Ishikawa (cell line): ENCODE data around the gene SDC4.

Experiments used
- CREB1 ChIP-seq: IDR thresholded peaks from 2 replicates; pipeline ENCODE4 v1.6.1; 2012; ENCODE audit warnings: low read depth
- EGR1 ChIP-seq: IDR thresholded peaks from 2 replicates; pipeline ENCODE4 v1.6.1; 2012
- EP300 ChIP-seq: IDR thresholded peaks from 2 replicates; pipeline ENCODE4 v1.6.1; 2012; ENCODE audit warnings: borderline replicate concordance
- NFIC ChIP-seq: IDR thresholded peaks from 2 replicates; pipeline ENCODE4 v1.6.1; 2012
- RAD21 ChIP-seq: IDR thresholded peaks from 2 replicates; pipeline ENCODE4 v1.6.1; 2012; ENCODE audit warnings: low read depth
- TAF1 ChIP-seq: IDR thresholded peaks from 2 replicates; pipeline ENCODE4 v1.6.1; 2012; ENCODE audit warnings: low read depth, mild to moderate bottlenecking
- TEAD4 ChIP-seq: IDR thresholded peaks from 2 replicates; pipeline ENCODE4 v1.6.1; 2012
- ZBTB7A ChIP-seq: IDR thresholded peaks from 2 replicates; pipeline ENCODE4 v1.6.1; 2012; ENCODE audit warnings: low read depth
- TF ChIP-seq, protein P1 (sequence below): IDR thresholded peaks from 2 replicates; pipeline ENCODE4 v1.6.1; 2012; ENCODE audit warnings: low read depth, mild to moderate bottlenecking
- TF ChIP-seq, protein P2 (sequence below): IDR thresholded peaks from 2 replicates; pipeline ENCODE4 v1.6.1; 2012

DNA sequence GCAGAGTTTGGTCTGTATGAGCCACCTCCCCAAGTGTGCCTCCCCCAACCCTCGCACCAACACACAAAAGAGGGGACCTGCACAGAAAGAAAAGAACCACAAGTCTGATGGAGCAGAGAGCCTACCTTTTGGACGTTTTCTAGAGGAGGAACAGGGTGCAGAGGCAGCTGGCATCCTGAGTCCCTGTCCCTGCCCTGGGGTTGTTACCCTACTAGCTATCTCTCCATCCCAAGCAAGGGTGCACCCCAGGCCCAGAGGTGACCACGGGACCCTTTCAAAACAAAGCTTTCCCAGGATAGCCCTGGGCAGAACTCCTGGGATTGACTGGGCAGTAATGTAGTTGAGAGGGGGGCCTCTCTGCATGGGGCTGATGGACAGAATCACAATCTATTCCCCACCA is 30.4 kb downstream of the SDC4 start:
- TF ChIP-seq NFIC, result no peak
- TF ChIP-seq, protein P1, sequence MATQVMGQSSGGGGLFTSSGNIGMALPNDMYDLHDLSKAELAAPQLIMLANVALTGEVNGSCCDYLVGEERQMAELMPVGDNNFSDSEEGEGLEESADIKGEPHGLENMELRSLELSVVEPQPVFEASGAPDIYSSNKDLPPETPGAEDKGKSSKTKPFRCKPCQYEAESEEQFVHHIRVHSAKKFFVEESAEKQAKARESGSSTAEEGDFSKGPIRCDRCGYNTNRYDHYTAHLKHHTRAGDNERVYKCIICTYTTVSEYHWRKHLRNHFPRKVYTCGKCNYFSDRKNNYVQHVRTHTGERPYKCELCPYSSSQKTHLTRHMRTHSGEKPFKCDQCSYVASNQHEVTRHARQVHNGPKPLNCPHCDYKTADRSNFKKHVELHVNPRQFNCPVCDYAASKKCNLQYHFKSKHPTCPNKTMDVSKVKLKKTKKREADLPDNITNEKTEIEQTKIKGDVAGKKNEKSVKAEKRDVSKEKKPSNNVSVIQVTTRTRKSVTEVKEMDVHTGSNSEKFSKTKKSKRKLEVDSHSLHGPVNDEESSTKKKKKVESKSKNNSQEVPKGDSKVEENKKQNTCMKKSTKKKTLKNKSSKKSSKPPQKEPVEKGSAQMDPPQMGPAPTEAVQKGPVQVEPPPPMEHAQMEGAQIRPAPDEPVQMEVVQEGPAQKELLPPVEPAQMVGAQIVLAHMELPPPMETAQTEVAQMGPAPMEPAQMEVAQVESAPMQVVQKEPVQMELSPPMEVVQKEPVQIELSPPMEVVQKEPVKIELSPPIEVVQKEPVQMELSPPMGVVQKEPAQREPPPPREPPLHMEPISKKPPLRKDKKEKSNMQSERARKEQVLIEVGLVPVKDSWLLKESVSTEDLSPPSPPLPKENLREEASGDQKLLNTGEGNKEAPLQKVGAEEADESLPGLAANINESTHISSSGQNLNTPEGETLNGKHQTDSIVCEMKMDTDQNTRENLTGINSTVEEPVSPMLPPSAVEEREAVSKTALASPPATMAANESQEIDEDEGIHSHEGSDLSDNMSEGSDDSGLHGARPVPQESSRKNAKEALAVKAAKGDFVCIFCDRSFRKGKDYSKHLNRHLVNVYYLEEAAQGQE, result no peak
- no peak for TF ChIP-seq RAD21
- TF ChIP-seq EP300, result no peak
- TF ChIP-seq TAF1, result no peak
- TF ChIP-seq CREB1, result no peak
- TF ChIP-seq ZBTB7A, result no peak
- no peak for TF ChIP-seq TEAD4
- TF ChIP-seq, protein P2, sequence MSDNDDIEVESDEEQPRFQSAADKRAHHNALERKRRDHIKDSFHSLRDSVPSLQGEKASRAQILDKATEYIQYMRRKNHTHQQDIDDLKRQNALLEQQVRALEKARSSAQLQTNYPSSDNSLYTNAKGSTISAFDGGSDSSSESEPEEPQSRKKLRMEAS, result no peak
- TF ChIP-seq EGR1, result no peak
